Gastroesophageal sphincter (tissue), 4 donors: ENCODE data around the gene ARMC9. TPM values are rescaled to one million over a fixed set of nuclear protein-coding genes. Genes with fewer than 3 reads are reported as not detected.

ENCODE experiments used
- ATAC-seq: fragments of 150-250 bp; one replicate; pipeline ENCODE4 v1.9.1; 2016; ENCODE audit warnings: mild to moderate bottlenecking, moderate library complexity
- H3K27ac ChIP-seq, 4 donors: fragments of 200-600 bp; sonication (generic) in 3 of 4; 1 replicate in 3 of 4; 2 replicates in 1 of 4; pipeline ENCODE4 v1.5.1; 2016 to 2019
- H3K27me3 ChIP-seq: fragments of 200-600 bp; sonication (generic); one replicate; pipeline ENCODE4 v1.5.1; 2019
- H3K36me3 ChIP-seq, 2 donors: fragments of 200-600 bp; sonication (generic); one replicate each; pipeline ENCODE4 v1.5.1; 2019; ENCODE audit warnings: control low read depth in 1 of 2
- H3K4me1 ChIP-seq, 3 donors: fragments of 200-600 bp; sonication (generic); 1 replicate in 2 of 3; 2 replicates in 1 of 3; pipeline ENCODE4 v1.5.1; 2016 to 2019; ENCODE audit warnings: control low read depth in 2 of 3
- H3K4me3 ChIP-seq, 2 donors: fragments of 200-600 bp; sonication (generic); one replicate each; pipeline ENCODE4 v1.5.1; 2019; ENCODE audit warnings: mild to moderate bottlenecking in 1 of 2, moderate library complexity in 1 of 2
- H3K9me3 ChIP-seq, 3 donors: fragments of 200-600 bp; sonication (generic); one replicate each; pipeline ENCODE4 v1.5.1; 2017 to 2019; ENCODE audit warnings: control low read depth in 2 of 3
- EP300 ChIP-seq: sonication (generic); formaldehyde crosslinking; IDR thresholded peaks from one replicate; pipeline ENCODE4 v1.6.1; 2017; ENCODE audit warnings: antibody characterized with exemption, mild to moderate bottlenecking
- POLR2A ChIP-seq, 2 donors: fragments of 450-650 bp; IDR thresholded peaks; one replicate each; pipeline ENCODE4 v1.6.1; 2017; ENCODE audit warnings: antibody characterized with exemption in 2 of 2, mild to moderate bottlenecking in 2 of 2, moderate library complexity in 1 of 2
- POLR2AphosphoS5 ChIP-seq: sonication (generic); formaldehyde crosslinking; IDR thresholded peaks from one replicate; pipeline ENCODE4 v1.6.1; 2017; ENCODE audit warnings: antibody characterized with exemption
- WGBS, 2 donors: methylation state at CpG; one replicate each; pipeline ENCODE4 v1.1.5; 2018; ENCODE audit warnings: low coverage in 1 of 2; 5-methylcytosine and 5-hydroxymethylcytosine counted together
- total RNA-seq, 4 donors: library from RNA; depleted of rRNA; stranded (reverse); fragments of >200 nt; gene quantifications; one replicate each; pipeline ENCODE4 v1.1.0, GENCODE V29; 2016
- TF ChIP-seq, protein P1 (sequence below), 4 experiments: fragments of 200-600 bp in 2 of 4; fragments of 450-650 bp in 2 of 4; sonication (generic) in 1 of 4; IDR thresholded peaks; one replicate each; pipeline ENCODE4 v1.5.1; 2017 to 2019; ENCODE audit warnings: antibody characterized with exemption in 4 of 4, mild to moderate bottlenecking in 2 of 4, moderate library complexity in 2 of 4

Gene ARMC9
- total RNA-seq, 4 donors from 2014 or later = 69.6 to 298 (median 152) TPM

DNA sequence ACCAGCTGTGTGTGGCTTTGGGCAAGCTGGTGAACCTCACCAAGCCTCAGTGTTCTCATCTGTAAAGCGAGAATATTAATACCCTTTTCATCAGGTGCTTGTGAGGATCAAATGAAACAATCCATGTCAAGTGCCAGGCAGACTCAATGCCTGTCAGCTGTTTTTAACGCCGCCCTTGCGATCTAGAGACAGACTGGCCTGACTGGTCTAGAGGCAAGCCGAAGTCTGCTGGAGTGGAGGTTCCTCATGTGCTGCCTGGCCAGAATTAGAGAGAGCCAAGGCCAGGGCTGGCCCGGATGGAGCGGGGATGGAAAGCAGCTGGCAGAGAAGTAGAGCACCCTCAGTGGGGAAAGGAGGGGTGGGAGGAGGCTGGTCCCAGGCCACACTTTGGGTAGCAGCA is 122.6 kb downstream of the ARMC9 start:
- Histone ChIP-seq H3K4me1 (peaks cover 0 to 11% (median 0%) of the 10 kb centered on the region in 3 donors), H3K9me3 (peaks cover 0 to 7% (median 0%) of the 10 kb centered on the region in 3 donors), H3K27me3 (no peaks in the 10 kb centered on the region), H3K27ac (peak overlapping the region in 1 of 4 donors; percentile 12), H3K36me3 (peaks cover 0 to 83% of the 10 kb centered on the region in 2 donors), H3K4me3 (no peak overlapping the region)
- 66% methylated on average over 4 of the region's 7 CpGs; no CpG with 5 or more reads in 1 of the 2 donors for WGBS, 2 donors
- peak; percentile 59 for ATAC-seq
- TF ChIP-seq EP300 = no peak
- TF ChIP-seq POLR2A (IDR thresholded peaks at IDR 0.05) = no peak
- TF ChIP-seq, protein P1, sequence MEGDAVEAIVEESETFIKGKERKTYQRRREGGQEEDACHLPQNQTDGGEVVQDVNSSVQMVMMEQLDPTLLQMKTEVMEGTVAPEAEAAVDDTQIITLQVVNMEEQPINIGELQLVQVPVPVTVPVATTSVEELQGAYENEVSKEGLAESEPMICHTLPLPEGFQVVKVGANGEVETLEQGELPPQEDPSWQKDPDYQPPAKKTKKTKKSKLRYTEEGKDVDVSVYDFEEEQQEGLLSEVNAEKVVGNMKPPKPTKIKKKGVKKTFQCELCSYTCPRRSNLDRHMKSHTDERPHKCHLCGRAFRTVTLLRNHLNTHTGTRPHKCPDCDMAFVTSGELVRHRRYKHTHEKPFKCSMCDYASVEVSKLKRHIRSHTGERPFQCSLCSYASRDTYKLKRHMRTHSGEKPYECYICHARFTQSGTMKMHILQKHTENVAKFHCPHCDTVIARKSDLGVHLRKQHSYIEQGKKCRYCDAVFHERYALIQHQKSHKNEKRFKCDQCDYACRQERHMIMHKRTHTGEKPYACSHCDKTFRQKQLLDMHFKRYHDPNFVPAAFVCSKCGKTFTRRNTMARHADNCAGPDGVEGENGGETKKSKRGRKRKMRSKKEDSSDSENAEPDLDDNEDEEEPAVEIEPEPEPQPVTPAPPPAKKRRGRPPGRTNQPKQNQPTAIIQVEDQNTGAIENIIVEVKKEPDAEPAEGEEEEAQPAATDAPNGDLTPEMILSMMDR (IDR thresholded peaks at IDR 0.05) = no peak
- TF ChIP-seq POLR2AphosphoS5 = no peak

DNA sequence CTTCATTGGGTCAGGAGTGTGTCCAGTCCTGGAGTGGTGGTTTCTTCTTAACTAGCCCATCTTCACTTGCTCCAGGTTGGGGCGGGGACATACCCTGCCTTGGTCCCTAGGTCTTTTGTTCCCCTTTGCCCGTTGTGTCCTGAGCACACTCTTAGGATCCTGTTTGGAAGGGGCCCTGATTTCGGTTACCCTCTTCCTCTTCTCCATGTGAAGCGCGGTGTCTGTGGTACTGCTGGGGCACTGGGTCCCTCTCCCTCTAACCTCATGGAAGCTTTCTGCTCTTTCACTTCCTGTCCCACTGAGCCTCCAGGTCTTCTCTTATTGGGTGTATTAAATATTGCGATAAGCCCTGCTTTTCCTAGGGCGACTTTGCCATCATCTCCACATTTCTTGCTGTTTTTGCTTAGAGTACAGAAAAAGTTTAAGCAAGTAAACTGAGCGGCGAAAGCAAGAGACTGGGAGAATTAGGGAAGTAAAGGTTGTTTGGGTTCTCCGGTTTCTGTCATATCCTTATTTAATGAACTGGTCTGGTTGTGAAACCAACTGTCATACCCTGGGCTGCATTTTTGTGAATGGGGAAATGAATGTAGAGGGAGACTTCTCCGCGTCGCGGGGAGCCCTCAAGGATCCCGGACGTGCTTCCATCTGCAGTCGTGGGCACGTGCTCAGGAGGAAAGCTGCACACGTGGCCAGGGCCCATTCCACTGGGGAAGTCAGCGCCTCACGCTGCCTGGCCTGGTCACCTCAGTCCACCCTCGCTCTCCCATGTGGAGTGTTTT is 123.3 kb downstream of the ARMC9 start:
- Histone ChIP-seq H3K4me3 (no peak overlapping the region), H3K27ac (peak overlapping the region in 1 of 4 donors; percentile 12), H3K27me3 (no peaks in the 10 kb centered on the region), H3K9me3 (peaks cover 0 to 6% (median 0%) of the 10 kb centered on the region in 3 donors), H3K36me3 (peaks cover 0 to 77% of the 10 kb centered on the region in 2 donors), H3K4me1 (peaks cover 0 to 11% (median 0%) of the 10 kb centered on the region in 3 donors)
- TF ChIP-seq EP300 (no peak), POLR2A (IDR thresholded peaks at IDR 0.05) (no peak), POLR2AphosphoS5 (no peak)
- TF ChIP-seq, protein P1 (IDR thresholded peaks at IDR 0.05) = no peak
- peak; percentile 69 for ATAC-seq
- 75 to 82% methylated on average over 3 to 15 of the region's 22 CpGs for WGBS, 2 donors

DNA sequence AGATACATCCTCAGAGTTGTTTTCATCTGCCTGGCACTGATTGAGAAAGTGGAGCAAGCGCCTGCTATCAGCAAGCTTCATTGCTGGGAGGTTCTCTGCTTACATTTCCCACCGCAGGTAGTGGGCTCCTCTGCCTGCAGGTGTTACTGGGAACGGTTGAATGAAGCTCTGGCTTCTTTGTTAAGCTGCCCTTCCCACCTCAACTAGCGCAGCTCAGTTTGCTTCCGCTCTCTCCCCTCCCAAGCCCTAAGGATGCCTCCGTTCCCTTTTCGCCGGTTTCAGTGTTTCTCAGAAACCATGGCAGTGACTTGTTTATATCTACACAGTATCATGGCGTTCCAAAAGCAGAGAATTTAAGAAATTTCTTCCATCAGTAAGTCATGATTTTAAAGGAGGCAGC is 124.9 kb downstream of the ARMC9 start:
- H3K27me3 ChIP-seq = no peaks in the 10 kb centered on the region
- no peak for ATAC-seq
- no peak overlapping the region for H3K27ac ChIP-seq
- peaks cover 0 to 67% of the 10 kb centered on the region in 2 donors for H3K36me3 ChIP-seq
- no peak overlapping the region for H3K4me3 ChIP-seq
- no peak for TF ChIP-seq POLR2AphosphoS5
- TF ChIP-seq, protein P1 (IDR thresholded peaks at IDR 0.05) = no peak
- no peak for TF ChIP-seq POLR2A (IDR thresholded peaks at IDR 0.05)
- TF ChIP-seq EP300 = no peak
- peaks cover 0 to 11% (median 0%) of the 10 kb centered on the region in 3 donors for H3K4me1 ChIP-seq
- whole genome bisulfite sequencing, 2 donors = 80 to 87% methylated on average over 2 to 9 of the region's 9 CpGs
- no peaks in the 10 kb centered on the region for H3K9me3 ChIP-seq

DNA sequence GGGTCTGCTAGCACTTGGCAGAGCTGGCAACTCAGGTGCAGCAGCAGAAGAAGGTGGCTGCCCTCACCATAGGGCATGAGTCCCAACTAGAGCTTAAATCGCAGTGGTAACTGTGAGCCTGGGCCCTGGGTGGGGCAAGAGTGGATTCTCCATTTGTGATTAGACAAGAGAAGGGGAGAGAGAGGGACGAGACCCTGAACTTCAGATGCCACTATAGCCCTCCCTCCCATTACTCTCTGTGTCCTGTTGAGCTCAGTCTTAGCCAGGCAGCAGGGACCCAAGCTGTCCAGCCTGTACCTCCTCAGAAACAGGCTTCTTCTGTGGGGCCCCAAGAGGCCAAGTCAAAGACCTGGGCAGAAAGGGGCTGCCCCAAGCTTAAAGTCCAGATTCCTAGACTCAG is 127.4 kb downstream of the ARMC9 start:
- H3K27me3 ChIP-seq = no peaks in the 10 kb centered on the region

More for the DNA sequence above, 127.4 kb downstream of the ARMC9 start:
- TF ChIP-seq POLR2A (IDR thresholded peaks at IDR 0.05) (no peak), POLR2AphosphoS5 (no peak), EP300 (no peak)
- TF ChIP-seq, protein P1 (IDR thresholded peaks at IDR 0.05) = no peak
- H3K9me3 ChIP-seq = no peaks in the 10 kb centered on the region
- no peak overlapping the region for H3K27ac ChIP-seq
- 89% methylated on average over 1 of the region's 2 CpGs; no CpG with 5 or more reads in 1 of the 2 donors for WGBS, 2 donors
- H3K4me3 ChIP-seq = no peak overlapping the region
- peaks cover 0 to 58% of the 10 kb centered on the region in 2 donors for H3K36me3 ChIP-seq
- no peak for ATAC-seq
- H3K4me1 ChIP-seq = peaks cover 0 to 6% (median 0%) of the 10 kb centered on the region in 3 donors
